ENCODE results near the gene GNAI2. TPM values are rescaled to one million over a fixed set of nuclear protein-coding genes. Genes with fewer than 3 reads are reported as not detected.

GNAI2 gene
- polyA plus RNA-seq (268 to 419 TPM (median 341 TPM) in 3 replicates), polyA minus RNA-seq (357 to 545 TPM (median 495 TPM) in 3 replicates)
- polyA plus RNA-seq (2011; ENCODE audit: low read depth): 90.9 TPM
- polyA plus RNA-seq (2011; cell fraction: cytosol; rRNA removed): 360 and 497 TPM in 2 replicates
- 163 and 215 TPM in 2 replicates for polyA plus RNA-seq (2011; cell fraction: nucleus; rRNA removed)
- polyA plus RNA-seq (2012; ENCODE audit: low replicate concordance): 96.9 and 241 TPM in 2 replicates
- 236 TPM for polyA minus RNA-seq (2011; cell fraction: cytosol; rRNA and poly(A)+ RNA removed)
- 63.3 and 89.7 TPM in 2 replicates for polyA minus RNA-seq (2011; cell fraction: nucleus; rRNA and poly(A)+ RNA removed)

GRCh38 chr3:50235716-50236483 is at the start of gene GNAI2:
Gene GNAI2 (plus strand): TSS chr3:50236204. CDS start chr3:50236336, 132 bp downstream.
- no peak for TF ChIP-seq CTCF (optimal IDR thresholded peaks at IDR 0.05 in 1 of 3, IDR thresholded peaks at IDR 0.05 in 1 of 3, conservative IDR thresholded peaks at IDR 0.05 in 1 of 3; ENCODE audit: extremely low read depth in 1 of 3, insufficient read depth in 2 of 3, low read length in 3 of 3)
- TF ChIP-seq EZH2 (IDR thresholded peaks at IDR 0.05; ENCODE audit: low read length): no peak
- peak within 1 kb of the TSS; percentile 76 for H3K27ac ChIP-seq (ENCODE audit: control insufficient read depth, insufficient read depth, low read length)
- H3K79me2 ChIP-seq (ENCODE audit: control insufficient read depth, insufficient read depth, low read length): peaks cover 48% of the 10 kb centered on the region
- H3K4me1 ChIP-seq (ENCODE audit: control insufficient read depth, extremely low read depth, insufficient read depth, low read length): peaks cover 19% of the 10 kb centered on the region
- peak within 1 kb of the TSS; percentile 76 to 98 (median 97) for H3K4me3 ChIP-seq (ENCODE audit: control insufficient read depth in 2 of 3, extremely low read depth in 1 of 3, insufficient read depth in 2 of 3, low read depth in 1 of 3, low read length in 3 of 3)
- peak within 1 kb of the TSS; percentile 32 for H2AFZ ChIP-seq (ENCODE audit: control insufficient read depth, low read length)
- H3K36me3 ChIP-seq (ENCODE audit: control insufficient read depth in 2 of 2, extremely low read depth in 1 of 2, insufficient read depth in 2 of 2, low read length in 2 of 2): peaks cover 8 to 11% of the 10 kb centered on the region in 2 experiments
- no peaks in the 10 kb centered on the region for H3K9me1 ChIP-seq (ENCODE audit: control insufficient read depth, extremely low read depth, insufficient read depth, low read length)
- dilution Hi-C loops (cut with MboI; ENCODE audit: extremely low pct_ligation_motif_present, low sequenced_read_pairs): no loop called here
- no peaks in the 10 kb centered on the region for H3K27me3 ChIP-seq (ENCODE audit: control insufficient read depth, extremely low read depth, insufficient read depth, low read length)
- peak within 1 kb of the TSS; percentile 88 for H3K9ac ChIP-seq (ENCODE audit: control insufficient read depth, extremely low read depth, insufficient read depth, low read length)
- H3K4me2 ChIP-seq (ENCODE audit: control insufficient read depth, extremely low read depth, insufficient read depth, low read depth, low read length): peak within 1 kb of the TSS; percentile 98
- H3K9me3 ChIP-seq (ENCODE audit: control insufficient read depth, low read depth, low read length): no peaks in the 10 kb centered on the region
- H4K20me1 ChIP-seq (ENCODE audit: control insufficient read depth, extremely low read depth, insufficient read depth, low read length): peaks cover 4% of the 10 kb centered on the region
- DNase-seq (ENCODE audit: low read depth, low spot score) (peak; percentile 84), FAIRE-seq (peak; percentile 72)

GRCh38 chr3:50187750-50188149 is 48.3 kb upstream of the GNAI2 start:
- DNase-seq (ENCODE audit: low read depth, low spot score): no peak
- dilution Hi-C loops (cut with MboI; ENCODE audit: extremely low pct_ligation_motif_present, low sequenced_read_pairs): no loop called here
- H3K79me2 ChIP-seq (ENCODE audit: control insufficient read depth, insufficient read depth, low read length): no peaks in the 10 kb centered on the region

More at GRCh38 chr3:50187750-50188149, 48.3 kb upstream of the GNAI2 start:
- Histone ChIP-seq H3K9ac (ENCODE audit: control insufficient read depth, extremely low read depth, insufficient read depth, low read length) (no peak overlapping the region), H3K9me1 (ENCODE audit: control insufficient read depth, extremely low read depth, insufficient read depth, low read length) (no peaks in the 10 kb centered on the region), H2AFZ (ENCODE audit: control insufficient read depth, low read length) (no peak overlapping the region), H3K36me3 (ENCODE audit: control insufficient read depth in 2 of 2, extremely low read depth in 1 of 2, insufficient read depth in 2 of 2, low read length in 2 of 2) (peaks cover 42 to 44% of the 10 kb centered on the region in 2 experiments), H3K27ac (ENCODE audit: control insufficient read depth, insufficient read depth, low read length) (no peak overlapping the region), H3K9me3 (ENCODE audit: control insufficient read depth, low read depth, low read length) (no peaks in the 10 kb centered on the region), H3K4me2 (ENCODE audit: control insufficient read depth, extremely low read depth, insufficient read depth, low read depth, low read length) (no peak overlapping the region), H3K4me1 (ENCODE audit: control insufficient read depth, extremely low read depth, insufficient read depth, low read length) (no peaks in the 10 kb centered on the region), H3K4me3 (ENCODE audit: control insufficient read depth in 2 of 3, extremely low read depth in 1 of 3, insufficient read depth in 2 of 3, low read depth in 1 of 3, low read length in 3 of 3) (no peak overlapping the region), H3K27me3 (ENCODE audit: control insufficient read depth, extremely low read depth, insufficient read depth, low read length) (peaks cover 2% of the 10 kb centered on the region), H4K20me1 (ENCODE audit: control insufficient read depth, extremely low read depth, insufficient read depth, low read length) (peaks cover 13% of the 10 kb centered on the region)
- FAIRE-seq: no peak
- TF ChIP-seq CTCF (optimal IDR thresholded peaks at IDR 0.05 in 1 of 3, IDR thresholded peaks at IDR 0.05 in 1 of 3, conservative IDR thresholded peaks at IDR 0.05 in 1 of 3; ENCODE audit: extremely low read depth in 1 of 3, insufficient read depth in 2 of 3, low read length in 3 of 3) (no peak), EZH2 (IDR thresholded peaks at IDR 0.05; ENCODE audit: low read length) (no peak)
